Activated CD4-positive, alpha-beta T cell treated with anti-CD3 and anti-CD28 coated beads, Interleukin-2, amount 50 U/mL, for 4 hours (primary cell): ENCODE data around the gene GZMM.

Experiments
- DNase-seq, 2 experiments: peaks; one replicate each; pipeline ENCODE4 v3.0.0-alpha.2; 2020

GZMM gene

GRCh38 chr19:512547-513365 lies 31.1 kb upstream of the GZMM start:
- DNase-seq: no peak

GRCh38 chr19:513368-514165 lies 30.3 kb upstream of the GZMM start:
- no peak for DNase-seq

GRCh38 chr19:514166-514663 lies 29.6 kb upstream of the GZMM start:
- no peak for DNase-seq

GRCh38 chr19:517721-518597 lies 25.9 kb upstream of the GZMM start:
- no peak for DNase-seq

GRCh38 chr19:518598-519231 lies 25.1 kb upstream of the GZMM start:
- peak; percentile 60 to 66 for DNase-seq

GRCh38 chr19:519449-519865 lies 24.4 kb upstream of the GZMM start:
- no peak for DNase-seq

GRCh38 chr19:522726-523125 lies 21.1 kb upstream of the GZMM start:
- no peak for DNase-seq

- no peak for DNase-seq
Observed at GRCh38 chr19:524062-524674, 19.7 kb upstream of the GZMM start.

- DNase-seq: no peak
Observed at GRCh38 chr19:525029-525428, 18.8 kb upstream of the GZMM start.

- DNase-seq: no peak
Observed at GRCh38 chr19:525857-526419, 17.9 kb upstream of the GZMM start.

GRCh38 chr19:530134-531008 lies 13.5 kb upstream of the GZMM start:
- no peak for DNase-seq

- DNase-seq: peak; percentile 73 to 78
Observed at GRCh38 chr19:531009-531752, 12.7 kb upstream of the GZMM start.

GRCh38 chr19:531753-532560 lies 11.9 kb upstream of the GZMM start, which contains the start of gene CDC34:
CDC34 (plus strand) TSS chr19:531760; CDS start chr19:531932, 172 bp downstream.
- DNase-seq: no peak

- DNase-seq: peak in 1 of 2 experiments; percentile 26
Observed at GRCh38 chr19:532561-533363, 11.1 kb upstream of the GZMM start.

- DNase-seq: no peak
Observed at GRCh38 chr19:533364-534058, 10.3 kb upstream of the GZMM start.

- no peak for DNase-seq
Observed at GRCh38 chr19:534088-534487, 9.8 kb upstream of the GZMM start.
